ENCODE measurements around the gene NADSYN1.
A peak's percentile ranks its signal among the peaks of the same experiment; 100 is the strongest.
"Not testable (repeated sequence)": the region's sequence is repeated elsewhere in the genome, so short reads cannot be mapped to it uniquely, and the experiment has no call there.

Gene NADSYN1

GRCh38 chr11:71534711-71535608 is 82.0 kb downstream of the NADSYN1 start:
- not testable (repeated sequence) for H3K23ac ChIP-seq (ENCODE audit: low read length in 2 of 2); H2AK5ac ChIP-seq (ENCODE audit: low read length, severe bottlenecking); H3K36me3 ChIP-seq (ENCODE audit: control insufficient read depth in 1 of 2, insufficient read depth in 2 of 2, low read depth in 1 of 2, low read length in 2 of 2); H3K9me3 ChIP-seq (ENCODE audit: control insufficient read depth, low read length); H3K14ac ChIP-seq (ENCODE audit: low read length in 2 of 2); H3K27ac ChIP-seq (ENCODE audit: low read length, poor library complexity, severe bottlenecking); H3K18ac ChIP-seq (ENCODE audit: low read depth in 1 of 2, low read length in 2 of 2); H4K8ac ChIP-seq (ENCODE audit: low read length); H2BK15ac ChIP-seq (ENCODE audit: low read depth, poor library complexity, severe bottlenecking); H2BK120ac ChIP-seq (ENCODE audit: low read depth, low read length); H3K4ac ChIP-seq (ENCODE audit: low read depth in 1 of 2, low read length in 2 of 2); H2BK5ac ChIP-seq (ENCODE audit: low read depth, low read length, poor library complexity, severe bottlenecking); H3K4me3 ChIP-seq (ENCODE audit: insufficient read depth in 1 of 2, low read depth in 1 of 2, low read length in 2 of 2); H3K4me2 ChIP-seq (ENCODE audit: low read length, poor library complexity, severe bottlenecking); H3K4me1 ChIP-seq (ENCODE audit: control insufficient read depth, insufficient read depth, low read depth, low read length); DNase-seq; H3K79me1 ChIP-seq (replicated peaks; ENCODE audit: low read length, poor library complexity, severe bottlenecking); H2AFZ ChIP-seq (ENCODE audit: low read depth, low read length); H4K91ac ChIP-seq (ENCODE audit: low read length); H2BK12ac ChIP-seq (ENCODE audit: low read length in 2 of 2); H3K9ac ChIP-seq (ENCODE audit: low read length)
- WGBS, result 66% methylated on average over 16 of the region's 17 CpGs
- peaks cover 0 to 17% of the 10 kb centered on the region in 2 experiments for H3K27me3 ChIP-seq (ENCODE audit: control insufficient read depth in 1 of 2, insufficient read depth in 1 of 2, low read length in 2 of 2)

GRCh38 chr11:71535825-71536224 is 82.8 kb downstream of the NADSYN1 start:
- Histone ChIP-seq H2BK15ac (ENCODE audit: low read depth, poor library complexity, severe bottlenecking) (no peak overlapping the region), H3K14ac (ENCODE audit: low read length in 2 of 2) (no peak overlapping the region), H3K23ac (ENCODE audit: low read length in 2 of 2) (no peak overlapping the region), H4K91ac (ENCODE audit: low read length) (no peak overlapping the region), H3K36me3 (ENCODE audit: control insufficient read depth in 1 of 2, insufficient read depth in 2 of 2, low read depth in 1 of 2, low read length in 2 of 2) (no peaks in the 10 kb centered on the region), H2AK5ac (ENCODE audit: low read length, severe bottlenecking) (no peak overlapping the region), H3K9me3 (ENCODE audit: control insufficient read depth, low read length) (no peaks in the 10 kb centered on the region), H3K4me1 (ENCODE audit: control insufficient read depth, insufficient read depth, low read depth, low read length) (peaks cover 1% of the 10 kb centered on the region), H3K79me1 (replicated peaks; ENCODE audit: low read length, poor library complexity, severe bottlenecking) (no peaks in the 10 kb centered on the region), H3K4me3 (ENCODE audit: insufficient read depth in 1 of 2, low read depth in 1 of 2, low read length in 2 of 2) (no peak overlapping the region), H2BK120ac (ENCODE audit: low read depth, low read length) (no peak overlapping the region), H3K4ac (ENCODE audit: low read depth in 1 of 2, low read length in 2 of 2) (no peak overlapping the region), H3K27ac (ENCODE audit: low read length, poor library complexity, severe bottlenecking) (no peak overlapping the region), H3K27me3 (ENCODE audit: control insufficient read depth in 1 of 2, insufficient read depth in 1 of 2, low read length in 2 of 2) (peaks cover 0 to 17% of the 10 kb centered on the region in 2 experiments), H2BK12ac (ENCODE audit: low read length in 2 of 2) (no peak overlapping the region), H3K9ac (ENCODE audit: low read length) (no peak overlapping the region), H3K18ac (ENCODE audit: low read depth in 1 of 2, low read length in 2 of 2) (no peak overlapping the region), H3K4me2 (ENCODE audit: low read length, poor library complexity, severe bottlenecking) (no peak overlapping the region), H2AFZ (ENCODE audit: low read depth, low read length) (no peak overlapping the region), H2BK5ac (ENCODE audit: low read depth, low read length, poor library complexity, severe bottlenecking) (no peak overlapping the region), H4K8ac (ENCODE audit: low read length) (no peak overlapping the region)
- WGBS, result over 99% methylated on average over 8 of the region's 9 CpGs
- no peak for DNase-seq

- Histone ChIP-seq H3K4ac (ENCODE audit: low read depth in 1 of 2, low read length in 2 of 2) (no peak overlapping the region), H4K8ac (ENCODE audit: low read length) (no peak overlapping the region), H3K18ac (ENCODE audit: low read depth in 1 of 2, low read length in 2 of 2) (no peak overlapping the region), H2BK12ac (ENCODE audit: low read length in 2 of 2) (no peak overlapping the region), H3K9ac (ENCODE audit: low read length) (no peak overlapping the region), H3K36me3 (ENCODE audit: control insufficient read depth in 1 of 2, insufficient read depth in 2 of 2, low read depth in 1 of 2, low read length in 2 of 2) (no peaks in the 10 kb centered on the region), H3K4me2 (ENCODE audit: low read length, poor library complexity, severe bottlenecking) (no peak overlapping the region), H3K23ac (ENCODE audit: low read length in 2 of 2) (no peak overlapping the region), H4K91ac (ENCODE audit: low read length) (no peak overlapping the region), H3K4me1 (ENCODE audit: control insufficient read depth, insufficient read depth, low read depth, low read length) (peaks cover 1% of the 10 kb centered on the region), H3K79me1 (replicated peaks; ENCODE audit: low read length, poor library complexity, severe bottlenecking) (no peaks in the 10 kb centered on the region), H2BK120ac (ENCODE audit: low read depth, low read length) (no peak overlapping the region), H3K27me3 (ENCODE audit: control insufficient read depth in 1 of 2, insufficient read depth in 1 of 2, low read length in 2 of 2) (peaks cover 7 to 13% of the 10 kb centered on the region in 2 experiments), H3K27ac (ENCODE audit: low read length, poor library complexity, severe bottlenecking) (no peak overlapping the region), H3K14ac (ENCODE audit: low read length in 2 of 2) (no peak overlapping the region), H3K9me3 (ENCODE audit: control insufficient read depth, low read length) (no peaks in the 10 kb centered on the region), H3K4me3 (ENCODE audit: insufficient read depth in 1 of 2, low read depth in 1 of 2, low read length in 2 of 2) (no peak overlapping the region), H2BK15ac (ENCODE audit: low read depth, poor library complexity, severe bottlenecking) (no peak overlapping the region), H2AK5ac (ENCODE audit: low read length, severe bottlenecking) (no peak overlapping the region), H2BK5ac (ENCODE audit: low read depth, low read length, poor library complexity, severe bottlenecking) (no peak overlapping the region), H2AFZ (ENCODE audit: low read depth, low read length) (no peak overlapping the region)
- 93% methylated on average over 8 of the region's 9 CpGs for WGBS
- DNase-seq, result no peak
Measured at GRCh38 chr11:71537537-71537936, 84.5 kb downstream of the NADSYN1 start.

GRCh38 chr11:71537977-71538665 is 85.1 kb downstream of the NADSYN1 start, which contains the start of gene KRTAP5-8:
TSS of gene KRTAP5-8 (plus strand) at chr11:71538025. CDS start at chr11:71538056, 31 bp downstream.
- H3K79me1 ChIP-seq (replicated peaks; ENCODE audit: low read length, poor library complexity, severe bottlenecking); H3K27ac ChIP-seq (ENCODE audit: low read length, poor library complexity, severe bottlenecking); H2BK12ac ChIP-seq (ENCODE audit: low read length in 2 of 2); H3K36me3 ChIP-seq (ENCODE audit: control insufficient read depth in 1 of 2, insufficient read depth in 2 of 2, low read depth in 1 of 2, low read length in 2 of 2); H3K4me1 ChIP-seq (ENCODE audit: control insufficient read depth, insufficient read depth, low read depth, low read length); H3K14ac ChIP-seq (ENCODE audit: low read length in 2 of 2); H3K4me3 ChIP-seq (ENCODE audit: insufficient read depth in 1 of 2, low read depth in 1 of 2, low read length in 2 of 2); H3K4me2 ChIP-seq (ENCODE audit: low read length, poor library complexity, severe bottlenecking); H3K18ac ChIP-seq (ENCODE audit: low read depth in 1 of 2, low read length in 2 of 2); H2BK15ac ChIP-seq (ENCODE audit: low read depth, poor library complexity, severe bottlenecking); H2BK120ac ChIP-seq (ENCODE audit: low read depth, low read length); H2BK5ac ChIP-seq (ENCODE audit: low read depth, low read length, poor library complexity, severe bottlenecking); H3K9me3 ChIP-seq (ENCODE audit: control insufficient read depth, low read length); H4K91ac ChIP-seq (ENCODE audit: low read length); H4K8ac ChIP-seq (ENCODE audit: low read length); H3K9ac ChIP-seq (ENCODE audit: low read length); H3K4ac ChIP-seq (ENCODE audit: low read depth in 1 of 2, low read length in 2 of 2); H2AFZ ChIP-seq (ENCODE audit: low read depth, low read length); H2AK5ac ChIP-seq (ENCODE audit: low read length, severe bottlenecking); H3K23ac ChIP-seq (ENCODE audit: low read length in 2 of 2): not testable (repeated sequence)
- peaks cover 7 to 13% of the 10 kb centered on the region in 2 experiments for H3K27me3 ChIP-seq (ENCODE audit: control insufficient read depth in 1 of 2, insufficient read depth in 1 of 2, low read length in 2 of 2)
- DNase-seq, result peak; percentile 24
- 66% methylated on average over 4 of the region's 4 CpGs for WGBS
